Measurements from ENCODE around the gene RPUSD4.

The RPUSD4 gene

DNA sequence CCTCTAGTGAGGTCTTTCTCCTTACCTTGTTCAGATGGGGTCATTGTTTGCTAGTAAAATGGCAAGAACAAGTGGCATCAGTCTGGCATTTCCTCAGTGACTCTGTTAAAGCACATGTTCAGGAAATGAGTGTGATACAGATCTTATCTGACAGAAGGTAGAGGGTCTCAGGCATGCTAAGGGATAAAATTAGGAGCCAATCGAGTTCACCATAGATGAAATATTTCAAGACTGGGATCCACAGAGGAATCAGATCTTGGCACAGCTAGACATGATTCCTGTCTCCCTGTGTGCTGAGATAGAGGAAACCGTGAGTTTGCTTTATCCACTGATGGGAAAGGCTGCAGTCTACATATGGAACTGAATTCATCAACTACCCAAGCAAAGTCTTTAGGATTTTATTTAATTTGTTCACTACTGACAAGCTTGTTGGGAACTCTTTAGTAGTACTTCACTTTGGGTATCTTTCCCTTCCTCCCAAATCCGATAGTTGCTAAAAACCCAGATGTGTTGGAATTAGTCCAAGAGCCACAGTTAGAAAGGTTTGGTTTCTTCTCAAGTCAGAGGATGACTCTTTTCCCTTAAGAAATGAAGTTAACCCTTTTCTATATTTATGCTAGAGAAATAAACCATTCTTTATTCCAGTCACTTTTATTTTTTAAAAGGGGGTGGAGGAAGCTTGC is 18.5 kb upstream of the RPUSD4 start:
- Histone ChIP-seq H3K9me3 (ENCODE audit: insufficient read depth, low read depth, low read length) (no peaks in the 10 kb centered on the region), H3K9ac (ENCODE audit: low read depth, low read length) (no peak overlapping the region), H3K36me3 (ENCODE audit: insufficient read depth, low read depth, low read length) (peaks cover 17% of the 10 kb centered on the region), H3K4me1 (ENCODE audit: insufficient read depth, low read length) (no peaks in the 10 kb centered on the region), H3K27me3 (ENCODE audit: insufficient read depth, low read length) (no peaks in the 10 kb centered on the region), H3K27ac (ENCODE audit: low read length) (no peak overlapping the region), H3K4me3 (ENCODE audit: low read length) (no peak overlapping the region)

DNA sequence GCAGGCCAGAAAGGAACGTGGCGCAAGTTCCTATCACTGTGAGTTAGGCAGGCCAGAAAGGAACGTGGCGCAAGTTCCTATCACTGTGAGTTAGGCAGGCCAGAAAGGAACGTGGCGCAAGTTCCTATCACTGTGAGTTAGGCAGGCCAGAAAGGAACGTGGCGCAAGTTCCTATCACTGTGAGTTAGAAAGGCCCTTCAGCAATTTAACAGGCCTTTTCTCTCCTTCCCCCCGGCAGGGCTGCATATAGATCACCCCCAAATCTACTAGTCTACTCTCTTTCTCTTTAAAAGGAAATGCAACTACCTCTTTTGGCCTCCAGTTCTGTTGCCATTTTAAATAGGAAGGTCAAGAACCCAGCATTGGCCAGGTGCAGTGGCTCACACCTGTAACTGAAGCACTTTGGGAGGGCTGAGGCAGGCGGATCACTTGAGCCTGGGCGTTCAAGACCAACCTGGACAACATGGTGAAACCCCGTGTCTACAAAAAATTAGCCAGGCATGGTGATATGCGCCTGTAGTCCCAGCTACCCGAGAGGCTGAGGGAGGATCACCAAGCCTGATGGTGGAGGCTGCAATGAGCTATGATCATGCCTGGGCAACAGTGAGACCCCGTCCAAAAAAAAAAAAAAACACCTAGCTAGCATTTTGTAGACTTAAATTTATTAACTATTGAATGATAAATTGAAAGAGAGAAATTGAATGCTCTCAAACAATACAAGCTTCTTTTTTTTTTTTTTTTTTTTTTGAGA is 15.1 kb upstream of the RPUSD4 start:
- no peaks in the 10 kb centered on the region for H3K9me3 ChIP-seq (ENCODE audit: insufficient read depth, low read depth, low read length)
- no peak overlapping the region for H3K27ac ChIP-seq (ENCODE audit: low read length)
- no peak overlapping the region for H3K9ac ChIP-seq (ENCODE audit: low read depth, low read length)
- peaks cover 16% of the 10 kb centered on the region; the same call in 1 of the 2 replicates for H3K36me3 ChIP-seq (ENCODE audit: insufficient read depth, low read depth, low read length)
- no peaks in the 10 kb centered on the region for H3K4me1 ChIP-seq (ENCODE audit: insufficient read depth, low read length)
- no peaks in the 10 kb centered on the region for H3K27me3 ChIP-seq (ENCODE audit: insufficient read depth, low read length)
- no peak overlapping the region for H3K4me3 ChIP-seq (ENCODE audit: low read length)

DNA sequence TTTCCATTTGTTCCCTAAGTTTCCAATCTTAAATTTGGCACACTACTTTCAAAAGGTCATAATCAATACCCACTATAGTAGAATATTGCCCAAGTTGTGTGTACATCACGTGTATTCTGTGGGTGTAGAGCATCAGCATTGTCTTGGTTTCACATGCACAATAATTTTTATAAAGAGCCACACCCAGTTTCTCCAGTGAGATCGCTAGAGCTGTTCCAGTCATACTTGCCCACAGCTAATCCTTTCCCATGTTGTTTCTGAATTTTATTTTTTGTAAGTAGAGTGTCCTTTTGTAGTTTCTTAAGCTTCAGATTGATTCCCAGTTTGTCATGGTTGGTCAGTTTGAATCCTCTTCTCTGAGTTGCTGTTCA is 13.8 kb upstream of the RPUSD4 start:
- no peaks in the 10 kb centered on the region for H3K9me3 ChIP-seq (ENCODE audit: insufficient read depth, low read depth, low read length)
- H3K4me1 ChIP-seq (ENCODE audit: insufficient read depth, low read length), result no peaks in the 10 kb centered on the region
- H3K27me3 ChIP-seq (ENCODE audit: insufficient read depth, low read length), result no peaks in the 10 kb centered on the region
- no peak overlapping the region for H3K9ac ChIP-seq (ENCODE audit: low read depth, low read length)
- no peak overlapping the region for H3K27ac ChIP-seq (ENCODE audit: low read length)
- no peak overlapping the region for H3K4me3 ChIP-seq (ENCODE audit: low read length)
- H3K36me3 ChIP-seq (ENCODE audit: insufficient read depth, low read depth, low read length), result peaks cover 6% of the 10 kb centered on the region; the same call in 1 of the 2 replicates

DNA sequence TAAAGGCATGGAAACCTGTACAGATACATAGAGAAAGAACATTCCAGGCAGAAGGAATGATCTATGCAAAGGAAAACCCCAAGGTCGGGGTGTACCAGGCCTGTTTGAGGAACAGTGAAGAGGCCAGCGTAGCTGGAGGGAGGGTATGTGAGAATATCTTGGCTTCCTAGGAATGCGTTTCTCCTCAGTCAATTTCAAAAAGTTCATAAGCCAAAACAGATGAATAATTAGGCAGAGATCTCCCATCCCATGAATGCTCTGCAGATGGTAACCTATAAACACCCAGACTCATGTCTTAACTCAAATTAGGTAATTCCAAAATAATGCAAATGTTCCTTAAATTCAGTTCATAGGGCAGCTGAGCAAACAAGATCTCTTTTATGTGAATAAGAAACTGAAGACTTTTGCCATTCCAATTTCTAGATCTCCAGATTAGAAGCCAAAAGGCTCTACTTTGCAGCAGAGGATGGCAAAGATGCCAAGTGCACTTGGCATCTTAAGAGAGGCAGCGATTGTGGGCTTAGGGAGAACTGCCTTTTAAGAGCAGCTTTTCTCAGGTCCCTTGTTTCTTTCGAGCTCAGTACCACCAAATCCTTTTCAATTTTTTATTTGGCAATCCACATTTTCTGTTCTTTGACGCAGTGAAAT is 13.3 kb upstream of the RPUSD4 start:
- no peak overlapping the region for H3K27ac ChIP-seq (ENCODE audit: low read length)
- H3K4me1 ChIP-seq (ENCODE audit: insufficient read depth, low read length), result no peaks in the 10 kb centered on the region
- no peak overlapping the region for H3K4me3 ChIP-seq (ENCODE audit: low read length)
- H3K36me3 ChIP-seq (ENCODE audit: insufficient read depth, low read depth, low read length), result peaks cover 2% of the 10 kb centered on the region; the same call in 1 of the 2 replicates
- no peaks in the 10 kb centered on the region for H3K9me3 ChIP-seq (ENCODE audit: insufficient read depth, low read depth, low read length)
- H3K9ac ChIP-seq (ENCODE audit: low read depth, low read length), result no peak overlapping the region
- no peaks in the 10 kb centered on the region for H3K27me3 ChIP-seq (ENCODE audit: insufficient read depth, low read length)

DNA sequence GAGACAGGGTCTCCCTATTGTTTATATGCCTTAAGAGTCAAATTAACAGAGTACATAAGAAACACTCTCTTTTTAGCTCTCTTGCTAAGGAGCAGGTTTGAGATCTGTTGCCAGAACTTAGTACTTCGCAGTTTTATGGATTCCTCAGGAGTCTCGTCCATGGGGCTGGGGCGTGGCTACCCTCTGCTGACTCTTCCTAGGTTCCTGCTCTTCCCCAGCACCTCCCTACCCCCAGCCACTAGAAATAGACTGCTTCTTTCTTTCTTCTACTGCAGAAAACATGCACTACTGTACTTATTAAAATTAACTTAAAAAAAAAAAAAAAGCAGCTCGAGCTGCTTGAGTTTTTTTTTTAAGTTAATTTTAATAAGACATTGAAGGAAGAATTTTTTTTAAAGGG is 8.1 kb upstream of the RPUSD4 start:
- no peak overlapping the region for H3K9ac ChIP-seq (ENCODE audit: low read depth, low read length)
- H3K9me3 ChIP-seq (ENCODE audit: insufficient read depth, low read depth, low read length), result no peaks in the 10 kb centered on the region
- no peaks in the 10 kb centered on the region for H3K4me1 ChIP-seq (ENCODE audit: insufficient read depth, low read length)
- no peaks in the 10 kb centered on the region for H3K27me3 ChIP-seq (ENCODE audit: insufficient read depth, low read length)
- no peak overlapping the region for H3K27ac ChIP-seq (ENCODE audit: low read length)
- no peaks in the 10 kb centered on the region; the same call in 1 of the 2 replicates for H3K36me3 ChIP-seq (ENCODE audit: insufficient read depth, low read depth, low read length)
- no peak overlapping the region for H3K4me3 ChIP-seq (ENCODE audit: low read length)

- Histone ChIP-seq H3K27ac (ENCODE audit: low read length) (no peak overlapping the region), H3K36me3 (ENCODE audit: insufficient read depth, low read depth, low read length) (no peaks in the 10 kb centered on the region; the same call in 1 of the 2 replicates), H3K27me3 (ENCODE audit: insufficient read depth, low read length) (no peaks in the 10 kb centered on the region), H3K4me1 (ENCODE audit: insufficient read depth, low read length) (peaks cover 4% of the 10 kb centered on the region; the same call in 1 of the 2 replicates), H3K9ac (ENCODE audit: low read depth, low read length) (no peak overlapping the region), H3K4me3 (ENCODE audit: low read length) (no peak overlapping the region), H3K9me3 (ENCODE audit: insufficient read depth, low read depth, low read length) (no peaks in the 10 kb centered on the region)
Observed at GRCh38 chr11:126217491-126217890, 6.0 kb upstream of the RPUSD4 start.

DNA sequence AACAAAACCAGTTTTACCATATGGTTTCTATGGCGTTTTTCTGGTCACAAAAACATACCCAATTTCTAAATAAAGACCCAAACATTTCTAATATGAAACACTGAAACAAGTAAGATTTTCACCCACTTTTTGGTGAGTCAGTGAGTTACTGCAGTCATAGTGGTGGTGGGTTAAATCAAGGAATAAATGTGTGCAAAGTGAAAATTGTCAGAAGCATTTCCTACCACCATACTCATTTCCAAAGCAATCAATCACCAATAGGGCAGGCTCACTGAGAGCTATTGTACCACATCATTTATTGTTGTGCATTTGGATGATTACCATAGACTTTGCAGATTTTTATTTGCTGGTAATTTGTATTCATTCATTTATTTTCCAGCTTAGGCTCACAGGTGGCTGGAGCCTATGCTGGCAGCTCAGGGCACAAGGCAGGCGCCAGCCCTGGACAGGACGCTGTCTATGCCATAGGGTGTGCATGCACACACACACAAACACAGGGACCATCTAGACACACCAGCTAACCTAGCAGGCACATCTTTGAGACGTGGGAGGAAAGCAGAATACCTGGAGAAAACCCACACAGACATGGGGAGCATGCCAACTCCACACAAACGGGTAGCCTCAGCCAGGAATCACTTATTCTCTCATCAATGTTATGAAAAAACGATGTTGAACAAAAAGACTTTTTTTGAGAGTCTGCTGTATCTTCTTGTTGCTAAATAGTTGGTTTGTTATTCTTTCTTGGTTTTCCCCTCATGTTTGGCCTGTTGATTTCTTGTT is 5.3 kb upstream of the RPUSD4 start:
- Histone ChIP-seq H3K27me3 (ENCODE audit: insufficient read depth, low read length) (no peaks in the 10 kb centered on the region), H3K4me3 (ENCODE audit: low read length) (no peak overlapping the region), H3K9ac (ENCODE audit: low read depth, low read length) (no peak overlapping the region), H3K36me3 (ENCODE audit: insufficient read depth, low read depth, low read length) (no peaks in the 10 kb centered on the region), H3K4me1 (ENCODE audit: insufficient read depth, low read length) (peaks cover 4% of the 10 kb centered on the region; the same call in 1 of the 2 replicates), H3K9me3 (ENCODE audit: insufficient read depth, low read depth, low read length) (no peaks in the 10 kb centered on the region), H3K27ac (ENCODE audit: low read length) (no peak overlapping the region)

GRCh38 chr11:126214841-126215240 is 3.4 kb upstream of the RPUSD4 start:
- H3K27ac ChIP-seq (ENCODE audit: low read length), result no peak overlapping the region
- H3K27me3 ChIP-seq (ENCODE audit: insufficient read depth, low read length), result no peaks in the 10 kb centered on the region
- no peak overlapping the region for H3K9ac ChIP-seq (ENCODE audit: low read depth, low read length)
- H3K9me3 ChIP-seq (ENCODE audit: insufficient read depth, low read depth, low read length), result no peaks in the 10 kb centered on the region
- H3K4me1 ChIP-seq (ENCODE audit: insufficient read depth, low read length), result peaks cover 4% of the 10 kb centered on the region; the same call in 1 of the 2 replicates
- H3K4me3 ChIP-seq (ENCODE audit: low read length), result no peak overlapping the region
- peaks cover 4% of the 10 kb centered on the region; the same call in 1 of the 2 replicates for H3K36me3 ChIP-seq (ENCODE audit: insufficient read depth, low read depth, low read length)

DNA sequence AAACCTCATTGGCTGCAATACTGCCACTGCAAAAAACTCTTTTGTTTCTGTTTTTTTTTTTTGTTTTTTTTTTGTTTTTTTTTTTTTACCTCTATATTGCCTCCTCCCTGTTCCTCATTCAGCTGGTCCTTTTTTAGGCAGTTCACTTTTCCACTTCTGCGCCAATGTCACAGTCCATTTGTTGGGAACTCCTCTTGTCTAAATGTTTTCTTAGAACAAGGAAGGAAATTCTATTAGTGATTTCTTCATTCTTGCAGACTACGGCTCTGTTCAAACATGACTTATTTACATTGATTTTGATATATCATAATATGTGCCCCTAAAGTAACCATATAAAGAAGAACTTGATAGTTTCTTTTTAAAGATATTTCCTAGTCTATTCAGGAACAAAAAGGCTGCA is 3.0 kb upstream of the RPUSD4 start:
- Histone ChIP-seq H3K9me3 (ENCODE audit: insufficient read depth, low read depth, low read length) (no peaks in the 10 kb centered on the region), H3K36me3 (ENCODE audit: insufficient read depth, low read depth, low read length) (peaks cover 8% of the 10 kb centered on the region), H3K4me1 (ENCODE audit: insufficient read depth, low read length) (peaks cover 4% of the 10 kb centered on the region; the same call in 1 of the 2 replicates), H3K9ac (ENCODE audit: low read depth, low read length) (no peak overlapping the region), H3K27me3 (ENCODE audit: insufficient read depth, low read length) (no peaks in the 10 kb centered on the region), H3K4me3 (ENCODE audit: low read length) (no peak overlapping the region), H3K27ac (ENCODE audit: low read length) (no peak overlapping the region)

DNA sequence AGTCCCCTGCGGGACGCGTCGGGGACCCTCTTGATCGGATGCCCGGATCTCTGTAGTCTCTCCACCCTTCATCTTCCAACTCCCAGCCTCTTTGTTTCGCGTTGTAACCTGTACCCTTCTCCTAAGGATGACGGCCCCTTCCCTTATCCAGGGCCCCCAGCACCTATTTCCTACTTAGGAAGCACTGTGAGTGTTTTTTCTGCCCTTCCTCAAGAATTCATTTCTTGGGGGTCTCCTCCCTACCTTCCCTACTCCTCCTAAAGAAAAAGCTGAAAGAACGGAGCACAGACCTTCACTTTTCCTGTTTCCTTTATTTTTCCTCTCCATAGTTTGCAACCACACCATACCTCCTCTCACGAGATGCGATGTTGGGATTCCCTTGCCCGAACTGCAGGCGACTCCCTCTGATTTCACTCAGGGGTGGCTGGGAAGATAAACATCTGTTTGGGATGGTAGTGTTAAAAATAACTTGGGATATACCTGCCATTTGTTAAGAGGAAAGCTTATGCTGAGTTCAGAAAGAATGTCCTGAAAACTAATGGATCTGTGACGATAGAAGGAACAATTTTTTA is 725 bp upstream of the RPUSD4 start:
- Histone ChIP-seq H3K4me1 (ENCODE audit: insufficient read depth, low read length) (peaks cover 4% of the 10 kb centered on the region; the same call in 1 of the 2 replicates), H3K27ac (ENCODE audit: low read length) (peak overlapping the region; percentile 79), H3K9me3 (ENCODE audit: insufficient read depth, low read depth, low read length) (no peaks in the 10 kb centered on the region), H3K27me3 (ENCODE audit: insufficient read depth, low read length) (no peaks in the 10 kb centered on the region), H3K9ac (ENCODE audit: low read depth, low read length) (peak overlapping the region; percentile 91), H3K4me3 (ENCODE audit: low read length) (peak overlapping the region; percentile 93), H3K36me3 (ENCODE audit: insufficient read depth, low read depth, low read length) (peaks cover 29% of the 10 kb centered on the region)

- Histone ChIP-seq H3K9ac (ENCODE audit: low read depth, low read length) (peak overlapping the region; percentile 91), H3K27me3 (ENCODE audit: insufficient read depth, low read length) (no peaks in the 10 kb centered on the region), H3K4me3 (ENCODE audit: low read length) (peak overlapping the region; percentile 93), H3K9me3 (ENCODE audit: insufficient read depth, low read depth, low read length) (no peaks in the 10 kb centered on the region), H3K36me3 (ENCODE audit: insufficient read depth, low read depth, low read length) (peaks cover 43% of the 10 kb centered on the region), H3K4me1 (ENCODE audit: insufficient read depth, low read length) (peaks cover 4% of the 10 kb centered on the region; the same call in 1 of the 2 replicates), H3K27ac (ENCODE audit: low read length) (no peak overlapping the region)
Observed at GRCh38 chr11:126210871-126211235, 597 bp downstream of the RPUSD4 start.

Data from iPS-20b (cell line).